ENCODE results near the gene KAZN. TPM values are rescaled to one million over a fixed set of nuclear protein-coding genes. Genes with fewer than 3 reads are reported as not detected.

KAZN gene
- polyA plus RNA-seq, 4 donors = 14.1 to 44.8 (median 34.2) TPM

- DNase-seq (ENCODE audit: low read depth in 4 of 4, low spot score in 3 of 4) = no peak
Observed at GRCh38 chr1:14639291-14640050, 41.0 kb downstream of the KAZN start.

DNA sequence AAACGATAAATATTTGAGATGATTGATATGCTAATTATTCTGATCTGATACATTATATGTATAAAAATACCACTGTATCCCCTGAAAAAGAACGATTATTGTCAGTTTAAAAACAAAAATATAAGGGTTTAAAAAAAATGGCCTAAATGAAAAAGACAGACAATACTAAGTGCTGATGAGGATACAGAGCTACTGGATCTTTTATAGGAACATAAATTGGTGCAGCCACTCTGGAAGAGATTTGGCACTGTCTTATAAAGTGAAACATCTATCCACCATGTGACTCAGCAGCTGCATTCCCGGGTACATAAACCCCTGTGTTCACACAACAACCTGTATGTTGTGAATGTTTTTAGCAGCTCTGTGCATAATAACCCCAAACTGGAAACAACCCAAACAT is 44.2 kb downstream of the KAZN start:
- no peak for DNase-seq (ENCODE audit: low read depth in 4 of 4, low spot score in 3 of 4)

DNA sequence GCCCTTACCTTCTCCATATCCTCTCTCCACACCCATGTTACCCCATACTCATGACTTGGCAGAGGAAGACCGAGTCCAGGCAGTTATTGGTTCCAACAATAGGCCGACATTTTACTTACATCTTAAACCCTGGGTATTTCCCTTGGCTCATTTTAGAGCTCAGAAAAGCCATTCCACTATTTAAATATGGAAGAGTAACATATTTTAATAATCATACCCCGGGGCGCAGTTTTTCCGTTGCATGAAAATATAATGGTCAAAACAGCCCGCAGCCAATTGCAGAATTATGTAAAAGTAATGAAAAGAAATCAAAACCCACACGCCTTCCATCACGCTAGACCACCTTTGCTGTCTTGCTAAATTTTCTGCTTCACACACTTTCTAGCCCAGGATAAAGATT is 48.5 kb downstream of the KAZN start:
- no peak for DNase-seq (ENCODE audit: low read depth in 4 of 4, low spot score in 3 of 4)

DNA sequence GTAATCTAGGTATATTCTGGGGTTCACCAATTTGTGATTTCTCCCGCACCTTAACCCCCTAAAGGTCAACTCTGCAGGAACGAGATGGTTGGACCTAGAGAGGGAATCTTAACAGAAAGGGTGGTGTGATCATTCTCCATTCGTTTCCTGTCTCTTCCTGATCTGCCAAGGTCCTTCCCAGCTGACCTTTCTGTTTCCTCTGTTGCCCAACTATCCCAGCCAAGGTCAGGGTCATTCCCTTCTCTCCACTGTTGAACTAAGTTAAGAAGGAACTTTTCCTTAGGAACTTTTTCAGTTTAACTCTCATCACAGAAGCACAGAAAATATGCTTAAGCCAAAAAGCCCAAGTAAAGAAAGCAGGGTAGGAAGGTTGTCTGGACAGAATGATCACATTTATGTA is 49.3 kb downstream of the KAZN start:
- no peak for DNase-seq (ENCODE audit: low read depth in 4 of 4, low spot score in 3 of 4)

DNA sequence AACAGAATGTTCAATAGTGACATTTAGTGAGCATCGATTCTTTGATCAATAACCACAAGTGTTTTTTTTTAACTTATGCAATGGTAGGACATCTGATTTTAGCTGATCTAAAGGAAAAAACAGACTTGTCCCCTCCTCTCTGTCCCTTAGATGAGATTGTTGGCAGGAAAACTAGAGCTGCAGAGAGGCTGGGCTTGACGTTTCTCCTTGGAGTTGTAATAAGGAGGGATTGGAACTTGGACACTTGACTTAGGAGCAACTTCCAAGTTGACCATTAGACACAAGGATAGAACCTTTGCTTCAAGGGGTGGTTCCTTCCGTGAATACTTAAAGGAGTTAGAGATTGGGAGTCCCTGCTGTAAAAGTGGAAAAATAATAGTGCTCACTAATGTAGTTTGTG is 49.9 kb downstream of the KAZN start:
- no peak for DNase-seq (ENCODE audit: low read depth in 4 of 4, low spot score in 3 of 4)

- DNase-seq (ENCODE audit: low read depth in 4 of 4, low spot score in 3 of 4) = no peak
Observed at GRCh38 chr1:14648896-14649855, 50.7 kb downstream of the KAZN start.

- DNase-seq (ENCODE audit: low read depth in 4 of 4, low spot score in 3 of 4) = no peak
Observed at GRCh38 chr1:14649976-14650375, 51.5 kb downstream of the KAZN start.

DNA sequence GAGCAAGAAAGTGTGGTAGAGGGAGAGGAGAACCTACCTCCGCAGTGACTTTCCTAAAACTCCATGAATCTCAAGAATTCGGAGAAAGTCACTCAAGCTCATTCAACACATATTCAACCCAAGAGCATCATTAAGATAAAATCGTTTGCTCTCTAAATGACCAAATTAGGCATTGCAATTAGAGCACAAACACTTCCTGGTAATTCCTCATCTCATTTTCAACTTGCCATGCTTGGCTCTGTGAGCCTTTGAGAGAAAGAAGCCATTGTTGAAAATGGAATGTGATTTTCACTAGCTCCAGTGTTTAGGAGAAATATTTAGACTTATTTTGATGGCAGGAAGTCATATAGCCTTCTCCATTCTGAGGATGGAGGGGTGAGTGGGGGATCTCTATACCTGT is 52.5 kb downstream of the KAZN start:
- DNase-seq (ENCODE audit: low read depth in 4 of 4, low spot score in 3 of 4) = no peak

DNA sequence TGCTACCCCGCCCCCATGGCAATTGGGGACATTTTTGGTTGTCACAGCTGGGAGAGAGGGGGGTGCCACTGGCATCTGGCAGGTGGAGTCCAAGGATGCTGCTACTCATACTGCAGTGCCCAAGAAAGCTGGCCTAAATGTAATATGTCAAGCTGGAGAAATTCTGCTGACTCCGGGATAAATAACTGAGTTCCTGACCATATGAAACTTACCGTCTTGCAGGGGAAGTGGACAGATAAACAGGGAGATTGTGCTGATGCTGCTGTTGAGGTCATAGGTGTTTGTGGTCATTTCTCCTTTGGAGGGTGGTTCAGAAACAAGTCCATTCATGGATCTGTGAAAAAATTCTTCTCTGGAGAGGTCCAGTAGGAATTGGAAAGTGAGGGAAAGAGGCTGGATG is 54.4 kb downstream of the KAZN start:
- no peak for DNase-seq (ENCODE audit: low read depth in 4 of 4, low spot score in 3 of 4)

- DNase-seq (ENCODE audit: low read depth in 4 of 4, low spot score in 3 of 4) = no peak
Observed at GRCh38 chr1:14653461-14653960, 55.0 kb downstream of the KAZN start.

GRCh38 chr1:14654554-14654953 is 56.1 kb downstream of the KAZN start:
- no peak for DNase-seq (ENCODE audit: low read depth in 4 of 4, low spot score in 3 of 4)

DNA sequence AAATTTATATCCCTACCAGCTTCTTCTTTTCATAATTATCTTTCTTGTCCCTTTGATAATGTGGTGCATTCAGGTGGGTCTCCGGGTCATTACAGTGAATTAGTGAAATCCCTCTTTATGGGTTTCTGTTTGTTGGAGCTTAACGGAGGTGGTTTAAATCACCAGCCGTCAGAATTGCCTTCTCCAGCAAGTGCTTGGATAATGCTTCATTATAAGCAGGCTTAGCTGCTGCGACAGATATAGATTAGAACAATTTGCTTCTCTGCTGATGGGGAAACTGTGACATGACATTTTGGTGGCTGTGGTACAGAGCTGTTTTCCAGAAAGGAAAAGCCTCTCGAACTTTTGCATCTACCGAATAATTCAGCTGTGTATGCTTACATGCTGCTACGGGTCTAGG is 56.9 kb downstream of the KAZN start:
- no peak for DNase-seq (ENCODE audit: low read depth in 4 of 4, low spot score in 3 of 4)

DNA sequence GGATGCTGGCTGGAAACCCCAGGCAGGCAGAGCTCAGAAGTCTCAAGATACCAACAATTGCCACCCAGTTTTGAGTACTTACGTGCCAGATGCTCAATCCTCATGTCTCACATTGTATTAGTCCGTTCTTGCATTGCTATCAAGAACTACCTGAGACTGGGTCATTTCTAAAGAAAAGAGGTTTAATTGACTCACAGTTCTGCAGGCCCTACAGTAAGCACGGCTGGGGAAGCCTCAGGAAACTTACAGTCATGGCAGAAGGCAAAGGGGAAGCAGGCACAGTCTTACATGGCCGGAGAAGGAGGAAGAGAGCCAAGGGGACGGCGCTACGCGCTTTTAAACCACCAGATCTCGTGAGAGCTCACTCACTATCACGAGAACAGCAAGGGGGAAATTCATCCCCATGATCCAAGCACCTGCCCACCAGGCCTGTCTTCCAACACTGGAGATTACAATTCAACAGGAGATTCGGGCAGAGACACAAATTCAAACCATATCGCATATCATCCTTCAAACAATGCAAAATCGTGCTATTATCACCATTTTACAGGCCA is 58.0 kb downstream of the KAZN start:
- DNase-seq (ENCODE audit: low read depth in 4 of 4, low spot score in 3 of 4) = no peak

DNA sequence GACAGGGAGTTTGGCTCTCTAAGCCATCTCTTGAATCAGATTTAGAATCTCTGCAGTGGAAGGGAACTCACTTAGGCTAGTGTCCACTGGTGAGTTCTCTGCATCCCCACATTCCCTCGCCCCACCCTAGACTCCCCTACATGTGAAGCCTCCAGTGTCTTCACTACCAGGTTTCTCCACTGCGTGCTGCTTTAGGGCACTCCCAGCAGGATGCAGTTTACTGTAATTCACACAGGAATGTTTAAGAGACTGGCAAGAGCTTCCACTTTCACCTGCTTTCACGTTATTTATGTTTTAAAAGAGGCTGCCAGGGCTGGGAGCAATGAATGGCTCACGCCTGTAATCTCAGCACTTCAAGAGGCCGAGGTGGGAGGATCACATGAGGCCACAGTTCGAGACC is 60.2 kb downstream of the KAZN start:
- no peak for DNase-seq (ENCODE audit: low read depth in 4 of 4, low spot score in 3 of 4)

- no peak for DNase-seq (ENCODE audit: low read depth in 4 of 4, low spot score in 3 of 4)
Observed at GRCh38 chr1:14659913-14660312, 61.4 kb downstream of the KAZN start.

DNA sequence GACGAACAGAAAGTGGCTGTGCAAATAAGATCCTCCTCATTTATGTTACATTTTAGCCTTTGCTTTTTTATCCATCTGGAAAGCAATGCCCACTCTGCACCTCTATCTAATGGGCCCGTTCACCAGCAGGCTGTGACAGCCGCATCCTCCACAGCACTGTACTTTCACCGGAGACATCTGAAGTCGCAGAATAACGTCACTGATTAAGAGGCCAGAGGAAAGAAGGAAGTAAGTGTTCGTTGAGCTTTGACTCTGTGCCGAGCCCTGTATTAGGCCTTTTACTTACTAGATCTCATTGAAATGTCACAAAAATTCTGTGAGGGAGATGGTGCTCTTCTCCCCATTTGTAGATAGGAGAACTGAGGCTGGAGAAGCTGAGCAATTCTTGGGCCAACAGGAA is 62.3 kb downstream of the KAZN start:
- DNase-seq (ENCODE audit: low read depth in 4 of 4, low spot score in 3 of 4) = no peak

DNA sequence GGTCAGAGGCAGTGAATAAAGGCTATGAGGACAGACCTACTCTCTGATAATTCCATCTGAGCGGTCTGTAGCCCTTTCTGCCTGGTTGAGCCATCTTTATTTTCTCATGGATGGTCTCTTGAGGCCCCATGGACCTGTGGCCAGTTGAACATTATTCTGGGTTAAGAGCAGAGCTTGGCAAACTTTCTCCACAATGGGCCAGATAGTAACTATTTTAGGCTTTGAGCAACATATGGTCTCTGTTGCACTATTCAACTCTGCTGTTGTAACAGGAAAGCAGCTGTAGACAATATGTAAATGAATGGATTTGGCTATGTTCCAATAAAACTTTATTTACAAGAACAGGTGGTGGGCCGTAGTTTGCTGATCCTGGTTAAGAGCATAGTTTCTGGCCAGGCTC is 62.7 kb downstream of the KAZN start:
- DNase-seq (ENCODE audit: low read depth in 4 of 4, low spot score in 3 of 4) = peak in 1 of 4 donors; percentile 32

GRCh38 chr1:14662116-14662515 is 63.6 kb downstream of the KAZN start:
- no peak for DNase-seq (ENCODE audit: low read depth in 4 of 4, low spot score in 3 of 4)

GRCh38 chr1:14663773-14664172 is 65.3 kb downstream of the KAZN start:
- no peak for DNase-seq (ENCODE audit: low read depth in 4 of 4, low spot score in 3 of 4)

- DNase-seq (ENCODE audit: low read depth in 4 of 4, low spot score in 3 of 4) = no peak
Observed at GRCh38 chr1:14666373-14666772, 67.9 kb downstream of the KAZN start.

GRCh38 chr1:14666962-14667650 is 68.6 kb downstream of the KAZN start:
- no peak for DNase-seq (ENCODE audit: low read depth in 4 of 4, low spot score in 3 of 4)
